Cardiac muscle cell (in vitro differentiated cells and primary cell): Measurements from ENCODE around the gene AIF1. TPM values are rescaled to one million over a fixed set of nuclear protein-coding genes. Genes with fewer than 3 reads are reported as not detected.

Experiments
- DNase-seq, 2 donors: peaks; one replicate each; pipeline versions ENCODE4 v3.0.0 to v3.0.0-alpha.2; 2010 to 2017; ENCODE audit warnings: low read depth in 1 of 2, low spot score in 1 of 2
- H3K27ac ChIP-seq: fragments of 200-600 bp; sonication (generic); 2 replicates; pipeline ENCODE4 v1.5.1; 2016
- H3K27me3 ChIP-seq: fragments of 200-600 bp; sonication (generic); 2 replicates; pipeline ENCODE4 v1.6.0; 2016; ENCODE audit warnings: control low read depth
- H3K36me3 ChIP-seq: fragments of 200-600 bp; sonication (generic); 2 replicates; pipeline ENCODE4 v1.5.1; 2016; ENCODE audit warnings: control low read depth
- H3K4me1 ChIP-seq: fragments of 200-600 bp; sonication (generic); 2 replicates; pipeline ENCODE4 v1.8.1; 2017; ENCODE audit warnings: low read depth, mild to moderate bottlenecking, mixed run types
- H3K4me3 ChIP-seq: fragments of 200-600 bp; sonication (generic); 2 replicates; pipeline ENCODE4 v1.5.1; 2016; ENCODE audit warnings: mild to moderate bottlenecking
- H3K9me3 ChIP-seq: fragments of 200-600 bp; sonication (generic); 2 replicates; pipeline ENCODE4 v1.5.1; 2017; ENCODE audit warnings: low read depth, mild to moderate bottlenecking, control low read depth
- polyA plus RNA-seq: library from polyadenylated mRNA; unstranded; fragments of >200 nt; fragmentation: Nextera tagmentation; extraction: Ambion mirVana; gene quantifications from 2 replicates; pipeline ENCODE4 v1.2.1, GENCODE V29; 2016
- total RNA-seq: library from RNA; depleted of rRNA; stranded (reverse); fragments of >200 nt; gene quantifications from 2 replicates; pipeline ENCODE4 v1.2.3, GENCODE V29; 2016
- TF ChIP-seq, protein P1 (sequence below): IDR thresholded peaks from 2 replicates; pipeline ENCODE4 v1.5.1; 2012; ENCODE audit warnings: low read depth, mild to moderate bottlenecking, low read length

Gene AIF1
- total and polyA plus RNA-seq, 2 experiments from 2014 or later: 1.4 TPM; not detected in 1

DNA sequence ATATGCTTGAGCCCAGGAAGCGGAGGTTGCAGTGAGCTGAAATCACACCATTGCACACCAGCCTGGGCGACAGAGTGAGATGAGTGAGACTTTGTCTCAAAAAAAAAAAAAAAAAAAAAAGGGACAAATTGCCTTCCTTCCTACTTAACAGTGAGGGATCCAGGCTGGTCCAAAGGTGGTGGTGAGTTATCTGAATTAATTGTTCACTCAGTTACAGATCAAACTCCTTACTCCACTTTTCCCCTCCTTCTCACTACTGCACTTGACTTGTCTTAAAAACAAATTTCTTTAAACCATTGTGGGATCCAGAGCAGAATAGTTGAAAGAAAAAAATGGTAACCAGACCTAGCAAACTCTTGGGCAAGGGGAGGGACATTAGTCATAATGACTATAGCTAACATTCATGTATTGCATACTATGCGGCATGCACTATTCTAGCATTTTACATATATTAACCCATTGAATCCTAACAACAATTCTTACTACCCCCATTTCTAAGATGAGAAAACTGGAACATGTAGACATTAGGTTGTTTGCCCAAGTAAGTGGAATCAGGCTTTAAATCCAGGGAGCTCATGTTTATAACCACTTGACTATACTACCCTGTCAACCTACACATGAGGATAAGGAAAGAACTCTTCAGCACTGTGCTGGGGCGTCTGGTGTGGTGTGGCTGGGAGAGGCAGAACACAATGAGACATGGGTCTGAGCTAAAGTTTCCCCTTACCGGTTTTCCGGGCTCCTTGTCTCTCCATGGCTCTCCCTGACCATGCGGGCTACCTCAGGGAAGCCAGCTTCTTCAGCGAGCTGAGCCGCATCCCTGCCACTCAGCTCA is 48.3 kb downstream of the AIF1 start:
- peak overlapping the region; percentile 95 for H3K27ac ChIP-seq
- H3K36me3 ChIP-seq: peaks cover 15% of the 10 kb centered on the region
- no peaks in the 10 kb centered on the region for H3K27me3 ChIP-seq
- H3K4me1 ChIP-seq: peaks cover 25% of the 10 kb centered on the region
- DNase-seq: peak in 1 of 2 donors; percentile 20
- no peaks in the 10 kb centered on the region for H3K9me3 ChIP-seq
- peak overlapping the region; percentile 94 for H3K4me3 ChIP-seq
- TF ChIP-seq, protein P1, sequence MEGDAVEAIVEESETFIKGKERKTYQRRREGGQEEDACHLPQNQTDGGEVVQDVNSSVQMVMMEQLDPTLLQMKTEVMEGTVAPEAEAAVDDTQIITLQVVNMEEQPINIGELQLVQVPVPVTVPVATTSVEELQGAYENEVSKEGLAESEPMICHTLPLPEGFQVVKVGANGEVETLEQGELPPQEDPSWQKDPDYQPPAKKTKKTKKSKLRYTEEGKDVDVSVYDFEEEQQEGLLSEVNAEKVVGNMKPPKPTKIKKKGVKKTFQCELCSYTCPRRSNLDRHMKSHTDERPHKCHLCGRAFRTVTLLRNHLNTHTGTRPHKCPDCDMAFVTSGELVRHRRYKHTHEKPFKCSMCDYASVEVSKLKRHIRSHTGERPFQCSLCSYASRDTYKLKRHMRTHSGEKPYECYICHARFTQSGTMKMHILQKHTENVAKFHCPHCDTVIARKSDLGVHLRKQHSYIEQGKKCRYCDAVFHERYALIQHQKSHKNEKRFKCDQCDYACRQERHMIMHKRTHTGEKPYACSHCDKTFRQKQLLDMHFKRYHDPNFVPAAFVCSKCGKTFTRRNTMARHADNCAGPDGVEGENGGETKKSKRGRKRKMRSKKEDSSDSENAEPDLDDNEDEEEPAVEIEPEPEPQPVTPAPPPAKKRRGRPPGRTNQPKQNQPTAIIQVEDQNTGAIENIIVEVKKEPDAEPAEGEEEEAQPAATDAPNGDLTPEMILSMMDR: no peak

DNA sequence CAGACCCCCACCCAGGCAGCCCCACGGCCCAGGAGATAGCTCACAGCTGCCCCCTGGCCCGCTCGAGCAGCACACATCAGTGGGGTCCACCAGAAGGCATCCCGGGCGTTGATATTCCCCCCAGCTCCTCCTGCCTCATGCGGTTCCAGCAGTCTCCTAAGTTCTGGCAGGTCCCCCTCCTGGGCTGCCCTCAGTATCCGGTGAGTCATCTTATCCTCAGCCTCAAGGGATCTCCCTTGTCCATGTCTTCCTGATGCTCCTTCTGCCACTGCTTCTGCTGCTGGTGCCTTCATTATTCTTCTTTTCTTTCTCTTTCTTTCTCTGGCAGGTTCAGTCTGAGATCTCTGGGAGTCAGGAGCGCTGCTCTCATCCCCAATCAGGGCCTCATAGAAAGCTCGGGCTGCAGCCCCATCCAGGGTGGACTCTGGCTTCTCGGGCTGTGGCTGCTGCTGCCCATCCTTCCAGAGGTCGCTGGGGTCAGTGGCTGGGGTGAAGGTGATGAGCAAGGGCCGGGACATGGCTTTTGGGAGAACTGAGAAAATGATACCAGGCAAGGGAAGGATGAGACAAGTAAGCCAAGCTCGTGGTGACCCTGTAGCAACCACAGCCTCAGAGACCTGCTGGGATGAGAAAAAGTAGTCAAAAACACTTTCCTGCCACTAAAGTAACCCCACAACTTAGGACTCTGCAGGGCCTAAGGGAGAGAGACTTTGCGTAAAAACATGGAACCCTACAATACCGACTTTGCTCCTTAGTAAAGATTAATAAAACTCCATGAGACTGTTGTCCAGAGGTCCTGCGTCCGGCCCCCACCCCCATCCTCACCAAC is 49.1 kb downstream of the AIF1 start:
- peak in 1 of 2 donors; percentile 78 for DNase-seq
- TF ChIP-seq, protein P1: no peak
- Histone ChIP-seq H3K27ac (peak overlapping the region; percentile 95), H3K36me3 (peaks cover 22% of the 10 kb centered on the region), H3K27me3 (no peaks in the 10 kb centered on the region), H3K4me3 (peak overlapping the region; percentile 94), H3K9me3 (no peaks in the 10 kb centered on the region), H3K4me1 (peaks cover 19% of the 10 kb centered on the region)

DNA sequence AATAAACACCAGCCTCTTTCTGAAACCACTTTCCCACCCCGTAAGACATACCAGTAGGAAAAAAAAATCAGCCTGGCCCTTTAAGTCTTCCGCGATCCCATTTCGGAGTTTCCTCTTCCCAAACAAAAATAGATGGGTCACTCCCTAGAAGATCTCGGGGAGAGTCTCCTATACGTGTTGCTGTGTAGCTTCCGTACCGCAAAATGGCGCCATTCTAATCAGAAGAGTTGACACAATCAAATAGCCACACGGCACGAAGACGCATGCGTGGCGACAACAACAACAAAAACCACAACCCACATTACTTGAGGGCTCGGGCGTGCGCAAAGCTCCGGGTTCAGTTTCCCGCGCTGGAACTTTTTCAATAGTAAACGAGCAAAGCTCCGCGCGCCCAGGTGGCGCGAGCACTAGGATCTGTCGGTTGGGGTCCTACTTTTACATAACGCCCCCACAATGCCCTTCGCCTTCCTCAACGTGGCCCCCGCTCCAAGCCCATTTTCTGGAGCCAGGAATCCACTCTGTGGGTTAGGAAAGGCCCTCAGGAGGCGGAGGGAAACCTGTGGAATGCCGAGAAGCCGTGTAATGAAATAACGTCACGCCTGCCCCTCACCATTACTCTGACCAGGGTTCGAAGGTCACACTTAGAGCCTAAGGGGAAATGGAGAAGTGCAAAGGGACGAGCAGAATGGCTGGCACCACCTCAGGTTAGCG is 49.9 kb downstream of the AIF1 start, which contains the start of gene GPANK1:
TSS of gene GPANK1 (minus strand) at position 208 of the 711 bp plus-strand sequence. CDS start 519 bp downstream, outside the sequence.
- Histone ChIP-seq H3K9me3 (no peaks in the 10 kb centered on the region), H3K27me3 (no peaks in the 10 kb centered on the region), H3K4me1 (peaks cover 12% of the 10 kb centered on the region), H3K4me3 (peak within 1 kb of the TSS; percentile 94), H3K36me3 (peaks cover 30% of the 10 kb centered on the region), H3K27ac (peak within 1 kb of the TSS; percentile 95)
- DNase-seq: peak; percentile 92 to 97
- TF ChIP-seq, protein P1: no peak

DNA sequence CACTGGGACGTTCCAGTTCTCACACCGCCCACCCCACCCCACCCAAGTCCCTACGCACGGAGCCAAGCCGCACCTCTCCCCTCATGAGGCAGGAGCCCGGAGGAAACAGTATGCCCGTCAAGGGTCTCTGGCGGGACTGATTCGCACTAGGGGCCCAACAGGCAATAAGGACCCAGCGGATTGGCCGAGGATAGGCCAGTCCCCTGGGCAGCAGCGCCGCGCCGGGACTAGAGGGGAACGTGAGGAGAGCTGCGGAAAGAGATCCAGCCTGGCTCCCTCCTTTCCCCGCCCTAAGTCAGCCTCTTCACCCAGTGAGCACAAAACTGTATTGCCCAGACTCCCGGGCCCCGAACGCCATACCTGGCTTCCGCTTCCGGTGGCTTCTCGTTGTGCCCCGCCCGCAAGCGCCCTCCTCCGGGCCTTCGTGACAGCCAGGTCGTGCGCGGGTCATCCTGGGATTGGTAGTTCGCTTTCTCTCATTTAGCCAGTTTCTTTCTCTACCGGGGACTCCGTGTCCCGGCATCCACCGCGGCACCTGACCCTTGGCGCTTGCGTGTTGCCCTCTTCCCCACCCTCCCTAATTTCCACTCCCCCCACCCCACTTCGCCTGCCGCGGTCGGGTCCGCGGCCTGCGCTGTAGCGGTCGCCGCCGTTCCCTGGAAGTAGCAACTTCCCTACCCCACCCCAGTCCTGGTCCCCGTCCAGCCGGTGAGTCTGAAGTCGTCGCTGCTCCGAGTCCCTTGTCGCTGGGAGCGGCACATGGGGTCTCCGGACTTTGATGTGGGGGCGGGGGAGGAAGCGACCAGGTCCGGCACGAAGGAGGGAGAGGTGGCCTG is 50.7 kb downstream of the AIF1 start, which contains the start of gene CSNK2B:
TSS of gene CSNK2B (plus strand) at position 580 of the 836 bp plus-strand sequence. CDS start 752 bp downstream, outside the sequence.
- Histone ChIP-seq H3K36me3 (peaks cover 38% of the 10 kb centered on the region), H3K9me3 (no peaks in the 10 kb centered on the region), H3K27ac (peak within 1 kb of the TSS; percentile 95), H3K4me3 (peak within 1 kb of the TSS; percentile 94), H3K4me1 (peaks cover 12% of the 10 kb centered on the region), H3K27me3 (no peaks in the 10 kb centered on the region)
- DNase-seq: peak; percentile 98
- TF ChIP-seq, protein P1: no peak
